Measurements from ENCODE around the gene HEATR9. TPM values are rescaled to one million over a fixed set of nuclear protein-coding genes. Genes with fewer than 3 reads are reported as not detected.

Gene HEATR9
- total and polyA plus RNA-seq, 7 donors: not detected

- H3K4me3 ChIP-seq: no peak overlapping the region
- H3K36me3 ChIP-seq (ENCODE audit: insufficient read depth in 1 of 2, low read depth in 1 of 2): no peaks in the 10 kb centered on the region
- intact Hi-C loops (cut with DNase I): no loop called here
- no peaks in the 10 kb centered on the region for H3K9me3 ChIP-seq
- no peak for TF ChIP-seq CTCF (IDR thresholded peaks at IDR 0.05)
- 82 to 92% (median 87%) methylated on average over 4 of the region's 4 CpGs for WGBS, 3 donors
- ATAC-seq (no peak), DNase-seq (no peak)
- H3K27me3 ChIP-seq (ENCODE audit: insufficient read depth in 3 of 3, low read length in 2 of 3): no peaks in the 10 kb centered on the region
- H3K27ac ChIP-seq: no peak overlapping the region
- H3K4me1 ChIP-seq: no peaks in the 10 kb centered on the region
These were observed 44.9 kb upstream of the HEATR9 start for GRCh38 chr17:35913609-35914008.

- ATAC-seq (no peak), DNase-seq (no peak)
- Histone ChIP-seq H3K4me3 (no peak overlapping the region), H3K4me1 (no peaks in the 10 kb centered on the region), H3K36me3 (ENCODE audit: insufficient read depth in 1 of 2, low read depth in 1 of 2) (no peaks in the 10 kb centered on the region), H3K9me3 (no peaks in the 10 kb centered on the region), H3K27ac (no peak overlapping the region), H3K27me3 (ENCODE audit: insufficient read depth in 3 of 3, low read length in 2 of 3) (no peaks in the 10 kb centered on the region)
- no peak for TF ChIP-seq CTCF (IDR thresholded peaks at IDR 0.05)
- 76 to 84% (median 83%) methylated on average over 2 of the region's 2 CpGs for WGBS, 3 donors
- intact Hi-C loops (cut with DNase I): no loop called here
These were observed 44.3 kb upstream of the HEATR9 start for GRCh38 chr17:35912942-35913341.

GRCh38 chr17:35912339-35912912 is 43.7 kb upstream of the HEATR9 start:
- no peak overlapping the region for H3K4me3 ChIP-seq
- no peaks in the 10 kb centered on the region for H3K4me1 ChIP-seq
- no peak overlapping the region for H3K27ac ChIP-seq
- WGBS, 3 donors: 95 to 99% (median 97%) methylated on average over 3 of the region's 3 CpGs
- ATAC-seq (no peak), DNase-seq (no peak)
- H3K27me3 ChIP-seq (ENCODE audit: insufficient read depth in 3 of 3, low read length in 2 of 3): no peaks in the 10 kb centered on the region
- H3K9me3 ChIP-seq: no peaks in the 10 kb centered on the region
- no peak for TF ChIP-seq CTCF (IDR thresholded peaks at IDR 0.05)
- H3K36me3 ChIP-seq (ENCODE audit: insufficient read depth in 1 of 2, low read depth in 1 of 2): no peaks in the 10 kb centered on the region
- intact Hi-C loops (cut with DNase I): no loop called here

GRCh38 chr17:35909408-35909807 is 40.7 kb upstream of the HEATR9 start:
- WGBS, 3 donors: 78 to 79% (median 79%) methylated on average over 3 of the region's 3 CpGs
- H3K4me3 ChIP-seq: no peak overlapping the region
- no peaks in the 10 kb centered on the region for H3K36me3 ChIP-seq (ENCODE audit: insufficient read depth in 1 of 2, low read depth in 1 of 2)
- intact Hi-C loops (cut with DNase I): no loop called here
- no peaks in the 10 kb centered on the region for H3K27me3 ChIP-seq (ENCODE audit: insufficient read depth in 3 of 3, low read length in 2 of 3)
- DNase-seq: no peak
- no peaks in the 10 kb centered on the region for H3K4me1 ChIP-seq
- no peak for TF ChIP-seq CTCF (IDR thresholded peaks at IDR 0.05)
- no peak for ATAC-seq
- H3K27ac ChIP-seq: no peak overlapping the region
- no peaks in the 10 kb centered on the region for H3K9me3 ChIP-seq

- no peak for ATAC-seq
These were observed 39.0 kb upstream of the HEATR9 start for GRCh38 chr17:35907691-35908090.

More at GRCh38 chr17:35907691-35908090, 39.0 kb upstream of the HEATR9 start:
- Histone ChIP-seq H3K36me3 (ENCODE audit: insufficient read depth in 1 of 2, low read depth in 1 of 2) (no peaks in the 10 kb centered on the region), H3K4me3 (no peak overlapping the region), H3K27ac (no peak overlapping the region), H3K27me3 (ENCODE audit: insufficient read depth in 3 of 3, low read length in 2 of 3) (no peaks in the 10 kb centered on the region), H3K4me1 (no peaks in the 10 kb centered on the region), H3K9me3 (no peaks in the 10 kb centered on the region)
- intact Hi-C loops (cut with DNase I): no loop called here
- DNase-seq: no peak
- WGBS, 3 donors: 67 to 72% (median 70%) methylated on average over 5 of the region's 5 CpGs
- no peak for TF ChIP-seq CTCF (IDR thresholded peaks at IDR 0.05)

Data from psoas muscle (tissue), 8 donors.